IPS-15b (cell line): ENCODE results near the gene EPS8L1.

Experiments used
- H3K27me3 ChIP-seq: one replicate; pipeline ENCODE4 v1.6.1; 2013; ENCODE audit warnings: low read length; ENCODE audit not compliant: control insufficient read depth, insufficient read depth
- H3K36me3 ChIP-seq: one replicate; pipeline ENCODE4 v1.6.1; 2013; ENCODE audit warnings: low read length; ENCODE audit not compliant: control insufficient read depth, insufficient read depth
- H3K4me1 ChIP-seq: one replicate; pipeline ENCODE4 v1.6.1; 2013; ENCODE audit warnings: mild to moderate bottlenecking, low read length; ENCODE audit not compliant: control insufficient read depth, insufficient read depth
- H3K4me3 ChIP-seq: one replicate; pipeline ENCODE4 v1.5.1; 2013; ENCODE audit warnings: low read depth, low read length
- H3K9ac ChIP-seq: one replicate; pipeline ENCODE4 v1.6.1; 2013; ENCODE audit warnings: low read depth, mild to moderate bottlenecking, low read length
- H3K9me3 ChIP-seq: one replicate; pipeline ENCODE4 v1.6.1; 2013; ENCODE audit warnings: mild to moderate bottlenecking, low read length; ENCODE audit not compliant: control insufficient read depth, insufficient read depth

The EPS8L1 gene

DNA sequence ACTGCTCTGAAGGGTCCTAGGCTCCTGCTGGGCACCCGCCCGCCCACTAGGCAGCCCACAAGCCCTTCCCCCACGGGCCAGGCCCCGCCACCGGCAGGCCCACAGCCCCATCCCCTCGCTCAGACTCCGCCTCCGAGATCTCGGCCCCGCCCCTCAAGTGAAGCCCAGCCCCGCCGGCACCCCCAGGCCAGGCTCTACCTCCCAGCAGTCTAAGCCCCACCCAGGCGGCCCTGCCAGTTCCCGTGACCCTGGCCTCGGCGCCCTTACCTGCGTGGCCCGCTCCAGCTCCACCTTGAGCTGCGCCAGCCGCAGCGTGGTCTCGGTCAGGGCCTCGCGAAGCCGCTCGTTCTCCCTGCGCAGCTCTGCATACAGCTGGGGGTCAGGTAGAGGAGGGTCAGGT is 16.3 kb downstream of the EPS8L1 start:
- H3K4me1 ChIP-seq = peaks cover 5% of the 10 kb centered on the region
- H3K4me3 ChIP-seq = peak overlapping the region; percentile 71
- peaks cover 2% of the 10 kb centered on the region for H3K27me3 ChIP-seq
- H3K9me3 ChIP-seq = no peaks in the 10 kb centered on the region
- H3K36me3 ChIP-seq = peaks cover 16% of the 10 kb centered on the region
- H3K9ac ChIP-seq = peak overlapping the region; percentile 26

DNA sequence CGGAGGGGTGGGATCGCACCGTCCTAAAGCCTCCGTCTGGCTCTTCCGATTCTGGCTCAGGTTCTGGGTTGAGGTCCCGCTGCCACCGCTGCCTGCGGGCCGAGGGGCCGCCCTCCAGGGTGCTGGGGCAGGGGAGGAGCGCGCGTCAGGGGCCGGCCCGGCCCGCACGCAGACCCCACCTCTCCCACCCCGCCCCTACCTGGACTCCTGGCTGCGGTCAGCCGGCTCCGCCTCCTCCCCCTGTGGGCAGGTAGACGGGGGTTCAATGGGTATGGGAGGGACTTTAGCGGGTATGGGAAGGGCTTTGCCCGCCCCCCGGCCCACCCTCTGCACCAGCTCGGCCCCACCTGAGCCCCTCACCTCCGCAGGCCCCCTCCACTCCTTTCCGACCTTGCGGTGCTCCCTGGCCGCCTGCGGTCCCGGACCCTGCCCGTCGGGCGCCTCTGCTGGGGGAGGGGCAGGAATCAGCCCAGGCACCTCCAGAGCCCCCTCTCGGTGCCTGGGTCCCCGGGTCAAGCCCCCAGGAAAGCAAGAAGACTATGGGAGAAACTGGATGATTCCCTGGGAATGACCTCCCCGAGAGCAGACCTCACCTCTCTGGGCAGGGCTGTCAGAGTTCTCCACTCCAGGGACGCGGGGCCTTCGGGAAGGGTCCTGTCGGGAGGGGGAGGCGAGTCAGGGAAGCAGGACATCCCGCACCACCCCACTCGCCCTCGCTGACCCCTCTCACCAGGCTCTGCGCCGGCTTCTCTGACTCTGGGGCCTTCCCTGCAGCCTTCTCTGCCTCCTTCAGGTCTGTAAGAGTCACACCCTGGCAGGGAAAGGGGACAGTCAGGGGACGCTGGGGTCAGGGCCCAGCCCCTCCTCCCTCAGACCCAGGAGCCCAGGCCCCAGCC is 17.0 kb downstream of the EPS8L1 start:
- Histone ChIP-seq H3K4me1 (peaks cover 5% of the 10 kb centered on the region), H3K36me3 (peaks cover 16% of the 10 kb centered on the region)

DNA sequence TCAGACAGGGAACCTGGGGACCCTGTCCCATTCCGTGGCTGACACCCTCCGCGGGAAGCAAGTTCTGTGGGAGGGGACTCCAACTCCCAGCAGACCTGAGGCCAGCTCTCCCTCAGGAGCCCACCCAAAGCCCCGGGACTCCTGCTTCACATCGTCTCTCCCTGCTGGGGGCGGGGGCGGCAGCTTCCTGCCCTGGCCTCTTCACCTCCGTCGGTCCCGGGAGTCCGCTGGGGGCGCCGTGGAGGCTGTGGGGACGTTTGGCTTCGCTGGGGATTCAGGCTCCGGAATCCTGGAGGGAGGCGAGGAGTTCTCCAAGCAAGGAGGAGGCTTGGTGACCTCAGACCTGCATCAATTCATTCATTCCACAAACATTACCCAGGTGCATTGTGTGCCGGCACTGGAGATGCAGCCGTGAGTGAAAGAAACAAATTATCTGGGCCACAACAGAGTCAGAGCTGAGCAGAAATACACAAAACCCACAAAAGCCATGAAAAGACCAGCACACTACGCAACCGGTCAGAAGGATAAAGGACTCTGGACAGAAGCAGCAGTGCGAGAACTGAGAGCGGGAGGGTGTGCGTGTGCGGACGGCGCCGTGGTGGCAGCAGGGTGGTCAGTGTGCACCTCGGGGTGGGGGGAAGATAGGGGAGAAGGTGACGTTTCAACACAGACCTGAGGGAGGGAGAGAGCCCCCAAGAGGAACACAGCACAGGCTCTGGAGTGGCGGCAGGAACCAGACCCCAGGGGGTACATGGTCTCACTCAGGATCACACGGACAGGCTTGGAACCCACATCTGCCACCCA is 19.0 kb downstream of the EPS8L1 start:
- H3K4me1 ChIP-seq = peaks cover 3% of the 10 kb centered on the region
- H3K4me3 ChIP-seq = peak overlapping the region; percentile 43
- H3K27me3 ChIP-seq = no peaks in the 10 kb centered on the region
- peaks cover 19% of the 10 kb centered on the region for H3K36me3 ChIP-seq
- H3K9me3 ChIP-seq = no peaks in the 10 kb centered on the region
- no peak overlapping the region for H3K9ac ChIP-seq

More for the DNA sequence above, 17.0 kb downstream of the EPS8L1 start:
- Histone ChIP-seq H3K9ac (peak overlapping the region; percentile 26), H3K27me3 (peaks cover 2% of the 10 kb centered on the region), H3K4me3 (peak overlapping the region; percentile 71), H3K9me3 (no peaks in the 10 kb centered on the region)

DNA sequence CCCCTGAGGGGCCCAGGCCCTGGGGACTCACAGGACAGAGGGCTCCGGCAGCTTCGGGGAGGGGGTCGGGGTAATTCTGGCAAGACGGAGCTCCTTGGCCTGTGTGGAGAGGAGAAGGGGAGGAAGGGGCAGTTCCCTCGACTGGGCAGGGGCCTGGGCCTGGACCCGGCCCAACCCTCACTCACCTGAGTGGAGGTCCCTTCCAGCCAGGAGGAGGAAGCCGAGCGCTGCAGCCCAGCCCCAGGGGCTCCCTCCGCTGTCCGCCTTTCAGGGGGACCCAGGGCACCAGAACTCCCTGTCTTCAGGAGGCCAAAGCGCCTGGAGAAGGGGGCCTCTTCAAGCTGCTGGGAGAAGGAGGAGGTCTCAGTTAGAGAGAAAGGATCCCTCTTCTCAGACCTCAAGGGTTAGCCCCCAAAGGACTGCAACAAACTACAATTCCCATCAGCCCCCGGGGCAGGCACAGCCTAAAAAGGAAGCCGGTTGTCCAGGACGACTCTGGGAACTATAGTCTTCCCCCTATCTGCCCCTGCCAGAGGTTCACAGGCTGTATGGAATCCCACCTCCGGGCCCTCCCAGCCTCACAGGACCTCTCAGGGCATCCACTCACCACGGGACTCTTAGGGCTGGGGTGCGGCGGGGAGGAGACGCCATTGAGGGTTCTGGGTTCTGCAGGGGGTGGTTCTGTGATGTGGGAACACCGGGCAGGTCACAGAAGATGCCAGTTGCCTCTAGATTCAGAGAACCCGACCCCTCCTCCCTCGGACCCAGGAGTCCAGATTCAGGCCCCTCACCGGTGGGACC is 19.8 kb downstream of the EPS8L1 start:
- no peak overlapping the region for H3K4me3 ChIP-seq
- peaks cover 19% of the 10 kb centered on the region for H3K36me3 ChIP-seq
- H3K27me3 ChIP-seq = no peaks in the 10 kb centered on the region
- no peaks in the 10 kb centered on the region for H3K9me3 ChIP-seq
- H3K4me1 ChIP-seq = peaks cover 3% of the 10 kb centered on the region
- peak overlapping the region; percentile 12 for H3K9ac ChIP-seq

DNA sequence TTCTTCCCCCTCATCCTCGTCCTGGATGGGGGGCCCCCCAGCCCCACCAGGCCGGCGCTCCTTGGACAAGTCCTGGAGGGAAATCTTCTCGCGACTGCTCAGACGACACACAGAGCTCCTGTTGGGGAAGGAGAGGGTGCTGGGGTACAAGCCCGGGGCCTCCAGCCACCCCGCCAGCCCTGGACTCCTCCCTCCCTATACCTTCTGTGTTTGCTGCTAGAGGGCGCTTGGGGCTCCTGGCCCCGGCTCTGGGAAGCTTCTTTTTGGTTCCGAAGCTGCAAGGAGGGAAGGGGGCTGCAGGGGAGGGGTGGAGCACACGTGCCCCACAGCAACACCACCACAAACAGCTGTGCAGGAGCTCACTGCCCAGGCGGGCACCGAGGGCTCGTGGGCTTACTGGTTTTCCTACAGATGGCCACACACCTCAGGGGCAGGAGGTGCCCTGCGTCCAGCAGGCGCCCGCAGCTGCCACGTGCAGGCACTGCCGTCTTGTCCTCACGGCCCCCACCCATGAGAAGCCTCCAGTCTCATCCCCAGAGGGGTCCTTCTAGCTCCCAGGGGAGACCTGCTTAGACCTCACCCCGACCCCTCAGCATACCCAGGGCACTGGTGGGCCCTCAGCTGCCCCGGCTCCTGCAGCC is 20.5 kb downstream of the EPS8L1 start:
- peaks cover 13% of the 10 kb centered on the region for H3K36me3 ChIP-seq
- no peaks in the 10 kb centered on the region for H3K27me3 ChIP-seq
- no peak overlapping the region for H3K4me3 ChIP-seq
- no peaks in the 10 kb centered on the region for H3K9me3 ChIP-seq
- peak overlapping the region; percentile 12 for H3K9ac ChIP-seq
- H3K4me1 ChIP-seq = peaks cover 3% of the 10 kb centered on the region

DNA sequence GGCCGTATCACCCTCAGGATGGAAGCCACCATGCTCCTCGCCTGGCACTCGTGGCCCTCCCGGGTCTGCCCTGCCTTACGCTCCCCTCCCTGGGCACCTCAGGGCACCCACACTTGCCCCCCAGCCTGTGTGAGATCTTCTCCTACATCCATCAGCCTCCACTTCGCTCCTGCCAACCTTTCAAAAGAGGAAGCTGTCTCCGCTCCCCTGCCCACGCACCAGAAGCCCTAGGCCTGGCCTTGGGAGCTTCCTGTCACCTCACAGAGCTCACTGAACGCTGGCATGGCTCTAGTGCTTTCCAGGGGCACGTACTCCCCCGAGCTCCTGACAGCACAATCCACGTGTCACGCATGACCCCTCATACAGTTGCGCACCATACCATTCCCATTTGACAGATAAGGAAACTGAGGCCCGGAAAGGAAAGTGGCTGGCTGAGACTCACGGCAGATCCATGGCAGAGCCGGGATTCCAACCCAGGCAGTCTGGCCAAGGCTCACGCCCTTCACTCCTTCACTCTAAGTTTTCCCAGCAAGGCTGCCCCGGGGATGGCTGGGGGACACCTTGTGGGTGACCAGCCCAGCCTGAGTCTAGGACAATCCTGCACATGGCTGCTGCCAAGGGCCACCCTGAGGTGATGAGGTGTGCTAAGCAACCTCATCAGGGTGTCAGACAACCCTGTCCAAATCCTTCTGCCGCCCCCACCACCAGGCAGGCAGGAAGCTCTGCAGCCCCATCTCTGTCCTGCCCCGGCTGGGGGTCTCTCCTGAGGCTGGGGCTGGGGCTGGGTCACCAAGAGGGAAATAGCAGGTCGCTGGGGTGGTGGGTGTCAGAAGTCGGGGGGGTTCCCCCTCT is 22.4 kb downstream of the EPS8L1 start:
- Histone ChIP-seq H3K9me3 (no peaks in the 10 kb centered on the region), H3K9ac (no peak overlapping the region), H3K27me3 (no peaks in the 10 kb centered on the region), H3K36me3 (peaks cover 11% of the 10 kb centered on the region), H3K4me1 (no peaks in the 10 kb centered on the region), H3K4me3 (no peak overlapping the region)

DNA sequence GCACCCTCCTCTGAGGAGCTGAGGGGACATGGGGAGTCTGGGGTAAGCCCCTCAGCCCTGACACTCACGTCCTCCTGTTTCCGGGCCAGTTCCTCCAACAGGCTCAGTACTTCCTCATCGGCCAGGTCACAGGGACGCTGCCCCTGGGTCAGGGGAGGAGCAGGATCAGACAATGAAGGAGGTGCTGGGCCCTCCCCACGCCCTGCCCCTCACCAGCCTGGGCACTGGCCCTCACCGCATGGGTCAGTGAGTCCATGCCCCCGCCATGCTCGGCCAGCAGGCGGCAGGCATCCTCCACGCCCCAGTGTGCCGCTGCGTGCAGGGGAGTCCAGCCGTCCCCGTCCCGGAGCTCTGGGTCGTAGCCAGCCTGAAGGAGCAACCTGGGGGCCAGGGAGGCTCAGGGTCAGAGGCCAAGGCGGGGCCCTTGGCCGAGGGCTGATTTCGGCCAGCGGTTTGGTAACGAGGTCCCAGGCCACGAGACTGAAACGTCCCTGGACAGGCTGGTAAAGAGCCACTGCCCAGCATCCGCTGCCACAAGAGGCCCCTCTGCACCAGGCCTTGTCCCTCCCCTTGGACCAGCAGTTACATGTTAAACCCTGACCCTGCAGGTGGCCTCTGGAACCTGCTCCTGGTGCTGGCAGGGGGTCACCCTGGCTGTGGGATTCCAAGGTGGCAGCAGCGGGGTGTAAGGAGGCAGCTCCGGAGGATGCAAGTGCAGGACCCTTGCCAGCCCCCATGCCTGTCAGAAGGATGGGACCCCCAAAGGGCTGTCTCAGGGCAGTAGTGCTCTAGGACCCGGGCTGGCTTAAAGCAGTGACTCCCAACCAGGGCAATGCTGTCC is 23.3 kb downstream of the EPS8L1 start:
- H3K36me3 ChIP-seq = peaks cover 16% of the 10 kb centered on the region
- no peaks in the 10 kb centered on the region for H3K4me1 ChIP-seq
- H3K9ac ChIP-seq = no peak overlapping the region
- no peaks in the 10 kb centered on the region for H3K9me3 ChIP-seq
- H3K27me3 ChIP-seq = no peaks in the 10 kb centered on the region
- no peak overlapping the region for H3K4me3 ChIP-seq

DNA sequence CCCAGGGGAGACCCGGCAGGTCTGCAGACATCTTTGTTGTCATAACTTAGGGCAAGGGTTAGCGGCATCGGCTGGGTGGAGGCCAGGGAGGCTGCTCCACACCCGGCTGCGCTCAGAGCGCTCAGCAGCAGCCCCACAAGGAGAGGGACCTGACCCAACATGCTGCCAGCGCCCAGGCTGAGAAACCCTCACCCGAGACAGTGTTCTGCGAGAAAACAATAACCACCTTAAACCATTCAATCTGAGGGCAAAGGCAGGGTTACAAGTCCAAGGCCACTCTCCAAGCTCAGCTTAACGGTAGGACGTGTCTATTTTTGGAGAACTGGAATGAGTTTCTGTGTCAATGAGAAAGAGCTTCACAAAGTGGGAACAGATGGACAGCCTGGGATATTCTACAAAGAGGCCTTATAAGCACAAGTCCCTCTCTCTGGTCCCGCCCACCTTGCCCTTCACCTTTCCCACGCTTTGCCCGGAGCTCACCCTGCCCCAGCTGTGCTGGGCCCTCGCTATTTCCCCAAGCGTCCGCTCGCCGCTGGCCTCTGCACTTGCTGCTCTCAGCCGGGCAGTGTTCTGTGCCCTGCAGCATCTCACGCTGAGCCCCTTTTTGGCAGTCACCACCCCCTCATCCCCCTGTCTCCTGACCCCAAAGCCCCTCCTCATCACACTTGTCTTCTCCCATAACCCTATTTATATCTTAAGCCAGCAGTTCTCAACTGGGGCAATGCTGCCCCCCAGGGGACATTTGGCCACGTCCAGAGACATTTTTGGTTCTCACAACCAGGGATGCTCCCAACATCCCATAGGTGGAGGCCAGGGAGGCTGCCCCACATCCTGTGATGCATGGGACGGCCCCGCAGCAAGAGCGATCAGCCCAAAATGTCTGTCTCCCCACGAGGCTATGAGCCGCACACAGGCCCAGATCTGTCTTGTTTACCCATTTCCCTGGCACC is 24.2 kb downstream of the EPS8L1 start:
- Histone ChIP-seq H3K27me3 (no peaks in the 10 kb centered on the region), H3K36me3 (peaks cover 14% of the 10 kb centered on the region), H3K9me3 (no peaks in the 10 kb centered on the region), H3K4me1 (no peaks in the 10 kb centered on the region), H3K9ac (no peak overlapping the region), H3K4me3 (no peak overlapping the region)

DNA sequence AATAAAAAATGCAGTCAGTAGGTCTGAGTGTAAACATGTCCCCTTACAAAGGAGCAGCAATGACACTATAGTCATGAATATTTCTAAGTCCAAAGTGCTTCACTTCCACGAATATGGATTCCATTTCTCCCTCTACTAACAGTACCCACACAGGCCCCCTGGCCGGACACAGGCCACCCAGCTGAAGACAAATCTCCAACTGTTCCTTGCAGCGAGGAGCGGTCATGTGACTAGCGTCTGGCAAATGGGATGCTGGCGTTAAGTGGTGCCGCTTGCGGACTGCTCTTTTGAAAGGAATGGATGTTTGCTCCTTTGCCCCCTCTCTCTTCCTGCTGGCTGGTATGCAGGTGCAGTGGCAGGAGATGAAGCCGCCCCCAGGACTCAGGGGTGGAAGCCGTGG is 25.6 kb downstream of the EPS8L1 start:
- Histone ChIP-seq H3K9ac (no peak overlapping the region), H3K4me3 (no peak overlapping the region), H3K27me3 (no peaks in the 10 kb centered on the region), H3K9me3 (no peaks in the 10 kb centered on the region), H3K36me3 (peaks cover 10% of the 10 kb centered on the region), H3K4me1 (no peaks in the 10 kb centered on the region)
